GM06990 (cell line): ENCODE data around the gene RNF217.

Source experiments
- DNase-seq: peaks from one replicate; pipeline ENCODE4 v3.0.0-alpha.2; 2011; ENCODE audit not compliant: insufficient read length; ENCODE audit errors: extremely low read depth
- H3K27me3 ChIP-seq: replicated peaks from 2 replicates; pipeline ENCODE4 v1.6.0; 2011; ENCODE audit warnings: low read length; ENCODE audit not compliant: control insufficient read depth, insufficient read depth
- H3K36me3 ChIP-seq: 2 replicates; pipeline ENCODE4 v1.5.1; 2011; ENCODE audit warnings: low read length; ENCODE audit not compliant: control insufficient read depth, insufficient read depth
- H3K4me3 ChIP-seq: replicated peaks from 2 replicates; pipeline ENCODE4 v1.5.1; 2011; ENCODE audit warnings: low read depth, mild to moderate bottlenecking, control low read depth, low read length
- TF ChIP-seq, protein P1 (sequence below): IDR thresholded peaks from 2 replicates; pipeline ENCODE4 v1.5.1; 2011; ENCODE audit warnings: low read length, control low read depth, mild to moderate bottlenecking, inconsistent platforms; ENCODE audit not compliant: insufficient read depth, poor library complexity, severe bottlenecking

The RNF217 gene

DNA sequence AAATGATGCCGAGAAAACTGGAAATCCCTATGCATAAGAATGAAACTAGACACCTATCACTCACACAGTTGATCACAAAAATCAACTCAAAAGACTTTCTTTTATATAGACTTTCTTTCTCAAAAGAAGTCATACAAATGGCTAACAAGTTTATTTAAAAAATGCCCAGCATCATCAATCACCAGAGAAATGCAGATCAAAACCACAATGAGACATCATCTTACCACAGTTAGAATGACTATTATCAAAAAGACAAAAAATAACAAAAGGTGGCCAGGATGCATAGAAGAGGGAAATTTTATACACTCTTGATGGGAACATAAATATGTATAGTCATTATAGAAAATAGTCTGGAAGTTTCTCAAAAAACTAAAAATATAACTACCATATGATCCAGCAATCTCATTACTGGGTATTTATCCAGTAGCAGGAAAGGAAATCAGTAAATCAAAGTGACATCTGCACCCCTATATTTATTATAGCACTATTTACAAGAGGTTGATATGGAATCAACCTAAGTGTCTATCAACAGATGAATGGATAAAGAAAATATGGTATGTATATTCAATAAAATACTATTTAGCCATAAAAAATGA lies 3.4 kb upstream of the RNF217 start:
- no peaks in the 10 kb centered on the region for H3K27me3 ChIP-seq
- H3K36me3 ChIP-seq = no peaks in the 10 kb centered on the region
- no peak for DNase-seq
- TF ChIP-seq, protein P1, sequence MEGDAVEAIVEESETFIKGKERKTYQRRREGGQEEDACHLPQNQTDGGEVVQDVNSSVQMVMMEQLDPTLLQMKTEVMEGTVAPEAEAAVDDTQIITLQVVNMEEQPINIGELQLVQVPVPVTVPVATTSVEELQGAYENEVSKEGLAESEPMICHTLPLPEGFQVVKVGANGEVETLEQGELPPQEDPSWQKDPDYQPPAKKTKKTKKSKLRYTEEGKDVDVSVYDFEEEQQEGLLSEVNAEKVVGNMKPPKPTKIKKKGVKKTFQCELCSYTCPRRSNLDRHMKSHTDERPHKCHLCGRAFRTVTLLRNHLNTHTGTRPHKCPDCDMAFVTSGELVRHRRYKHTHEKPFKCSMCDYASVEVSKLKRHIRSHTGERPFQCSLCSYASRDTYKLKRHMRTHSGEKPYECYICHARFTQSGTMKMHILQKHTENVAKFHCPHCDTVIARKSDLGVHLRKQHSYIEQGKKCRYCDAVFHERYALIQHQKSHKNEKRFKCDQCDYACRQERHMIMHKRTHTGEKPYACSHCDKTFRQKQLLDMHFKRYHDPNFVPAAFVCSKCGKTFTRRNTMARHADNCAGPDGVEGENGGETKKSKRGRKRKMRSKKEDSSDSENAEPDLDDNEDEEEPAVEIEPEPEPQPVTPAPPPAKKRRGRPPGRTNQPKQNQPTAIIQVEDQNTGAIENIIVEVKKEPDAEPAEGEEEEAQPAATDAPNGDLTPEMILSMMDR = no peak
- no peak overlapping the region for H3K4me3 ChIP-seq

DNA sequence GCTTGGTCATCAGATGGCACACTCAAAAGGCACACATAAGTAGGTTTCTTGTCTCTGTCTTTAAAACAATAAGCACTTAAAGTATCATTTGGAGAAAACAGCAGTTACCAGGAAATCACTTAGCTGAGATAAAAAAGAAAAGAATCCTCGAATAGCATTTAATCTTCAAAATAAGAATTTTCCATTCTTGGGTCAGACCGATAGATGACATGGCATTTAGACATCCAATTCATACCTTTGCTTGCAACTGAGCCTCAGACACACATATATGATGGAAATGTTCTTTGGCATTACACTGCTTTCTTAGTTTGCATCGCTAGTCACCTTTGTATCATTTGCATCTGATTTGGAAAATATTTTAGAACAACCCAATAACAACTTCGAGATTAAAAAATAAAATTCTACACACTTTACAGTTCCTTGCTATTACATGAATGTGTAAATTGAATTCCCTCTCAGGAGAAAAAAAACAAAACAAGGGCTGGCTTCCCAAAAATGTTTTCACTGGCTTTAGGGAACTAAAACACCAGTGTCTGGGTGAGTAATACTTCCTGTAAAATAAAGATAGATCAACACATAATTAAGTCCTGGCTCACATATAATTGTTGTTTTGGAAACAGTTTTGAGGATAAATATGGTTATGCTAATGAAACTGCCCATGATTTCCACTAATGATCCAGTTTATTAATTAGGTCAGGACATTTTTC lies 1.3 kb upstream of the RNF217 start:
- H3K36me3 ChIP-seq = no peaks in the 10 kb centered on the region
- H3K27me3 ChIP-seq = no peaks in the 10 kb centered on the region
- no peak overlapping the region for H3K4me3 ChIP-seq
- TF ChIP-seq, protein P1 = no peak
- no peak for DNase-seq

DNA sequence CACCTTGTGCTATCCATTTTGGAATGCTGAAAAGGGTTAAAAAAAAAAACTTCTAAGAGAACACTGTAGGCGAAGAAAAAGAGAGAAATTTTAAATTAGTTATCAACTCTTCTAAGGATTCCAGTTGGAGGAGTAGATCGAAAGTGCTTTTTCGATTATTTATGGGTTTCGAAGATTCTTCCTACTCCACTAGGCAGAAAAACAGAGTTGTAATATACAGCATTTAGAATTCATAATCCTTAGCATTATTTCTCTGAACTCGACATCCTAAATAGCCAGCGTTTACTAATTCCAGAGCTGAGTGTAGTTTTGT lies 817 bp upstream of the RNF217 start:
- no peak overlapping the region for H3K4me3 ChIP-seq
- no peaks in the 10 kb centered on the region for H3K27me3 ChIP-seq
- TF ChIP-seq, protein P1 = no peak
- no peak for DNase-seq
- H3K36me3 ChIP-seq = no peaks in the 10 kb centered on the region

DNA sequence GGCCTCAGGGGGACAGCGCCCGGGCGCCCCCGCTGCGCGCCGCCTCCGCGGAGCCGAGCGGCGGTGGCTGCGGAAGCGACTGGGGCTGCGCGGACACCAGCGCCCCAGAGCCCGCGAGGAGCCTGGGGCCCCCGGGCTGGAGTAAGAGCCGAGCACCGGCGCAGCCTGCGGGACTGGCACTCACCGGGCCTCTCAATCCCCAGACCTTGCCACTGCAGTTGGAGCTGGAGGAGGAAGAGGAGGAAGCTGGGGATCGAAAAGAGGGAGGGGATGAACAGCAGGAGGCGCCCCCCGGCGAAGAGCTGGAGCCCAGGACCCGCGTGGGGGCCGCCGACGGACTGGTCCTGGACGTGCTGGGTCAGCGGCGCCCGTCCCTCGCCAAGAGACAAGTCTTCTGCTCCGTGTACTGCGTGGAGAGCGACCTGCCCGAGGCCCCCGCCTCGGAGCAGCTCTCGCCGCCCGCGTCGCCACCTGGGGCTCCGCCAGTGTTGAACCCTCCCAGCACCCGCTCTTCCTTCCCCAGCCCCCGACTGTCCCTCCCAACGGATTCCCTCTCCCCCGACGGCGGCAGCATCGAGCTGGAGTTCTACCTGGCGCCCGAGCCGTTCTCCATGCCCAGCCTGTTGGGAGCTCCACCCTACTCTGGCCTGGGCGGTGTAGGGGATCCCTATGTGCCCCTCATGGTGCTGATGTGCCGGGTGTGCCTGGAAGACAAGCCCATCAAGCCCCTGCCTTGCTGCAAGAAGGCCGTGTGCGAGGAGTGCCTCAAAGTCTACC lies 590 bp downstream of the RNF217 start:
- Histone ChIP-seq H3K4me3 (no peak overlapping the region), H3K36me3 (no peaks in the 10 kb centered on the region), H3K27me3 (no peaks in the 10 kb centered on the region)
- peak; percentile 16 for DNase-seq
- TF ChIP-seq, protein P1 = no peak

DNA sequence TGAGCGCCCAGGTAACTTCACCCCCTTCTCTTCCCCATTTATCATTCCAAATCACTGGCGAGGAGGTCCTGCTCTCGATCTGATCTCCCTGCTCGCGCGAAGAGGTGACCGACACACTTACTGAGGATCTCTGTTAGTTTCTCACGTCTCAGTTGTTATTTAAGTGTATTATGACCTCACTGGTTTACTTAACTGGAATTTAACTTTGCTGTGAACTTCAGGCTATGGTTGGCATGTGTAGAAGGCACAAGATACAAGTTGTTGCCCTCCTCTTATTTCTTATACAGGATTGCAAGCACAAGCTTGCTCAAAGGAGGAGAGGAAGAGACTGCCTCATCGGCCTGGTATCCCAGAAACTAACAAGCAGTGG lies 1.2 kb downstream of the RNF217 start:
- Histone ChIP-seq H3K27me3 (no peaks in the 10 kb centered on the region), H3K4me3 (no peak overlapping the region), H3K36me3 (no peaks in the 10 kb centered on the region)
- TF ChIP-seq, protein P1 = no peak
- DNase-seq = no peak
